Activated effector memory CD4-positive, alpha-beta T cell treated with anti-CD3 and anti-CD28 coated beads, Interleukin-2, amount 50 U/mL, for 16 hours (primary cell): ENCODE measurements around the gene WIPF3.

ENCODE experiments used
- DNase-seq: peaks from one replicate; pipeline ENCODE4 v3.0.0-alpha.2; 2020

The WIPF3 gene

DNA sequence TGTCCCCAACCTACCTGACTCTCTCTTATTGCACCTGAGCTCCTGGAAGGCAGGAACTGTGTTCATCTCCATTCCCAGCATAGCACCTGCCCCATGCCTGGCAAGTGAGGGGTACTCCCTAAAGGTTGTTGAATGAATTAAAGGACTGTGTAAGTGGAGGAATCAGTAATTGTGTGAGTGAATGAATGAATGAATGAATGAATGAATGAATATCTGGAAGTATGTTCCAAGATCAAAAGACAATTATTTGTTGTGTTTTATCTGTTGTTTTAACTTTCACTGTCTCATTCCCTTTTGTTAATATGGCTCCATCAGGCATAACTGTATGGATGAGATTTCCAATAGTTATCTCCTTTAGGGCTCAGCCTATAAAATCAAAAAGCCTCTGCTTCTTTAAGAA lies 4.0 kb downstream of the WIPF3 start:
- no peak for DNase-seq

DNA sequence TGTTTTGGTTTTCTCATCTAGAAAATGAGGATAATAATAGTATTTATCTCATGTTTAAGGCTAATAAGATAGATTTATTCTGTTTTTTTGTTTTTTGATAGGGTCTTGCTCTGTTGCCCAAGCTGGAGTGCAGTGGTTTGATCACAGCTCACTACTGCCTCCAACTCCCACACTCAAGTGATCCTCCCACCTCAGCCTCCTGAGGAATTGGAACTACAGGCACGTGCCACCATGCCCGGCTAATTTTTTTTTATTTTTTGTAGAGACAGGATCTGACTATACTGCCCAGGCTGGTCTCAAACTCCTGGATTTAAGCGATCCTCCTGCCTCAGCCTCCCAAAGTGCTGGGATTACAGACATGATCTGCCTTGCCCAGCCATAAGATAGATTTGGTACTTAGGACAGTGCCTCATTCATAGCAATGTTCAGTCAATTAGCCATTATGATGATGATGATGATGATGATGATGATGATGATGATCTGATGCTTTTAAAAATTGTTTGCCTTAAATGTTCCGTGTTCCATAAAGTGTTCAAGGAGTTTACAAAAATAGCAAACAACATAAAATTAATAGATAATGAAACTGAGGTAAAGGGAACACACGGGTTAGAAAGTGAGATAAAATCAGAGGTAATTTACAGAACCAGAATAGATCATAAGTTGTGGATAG lies 4.6 kb downstream of the WIPF3 start:
- DNase-seq = no peak

DNA sequence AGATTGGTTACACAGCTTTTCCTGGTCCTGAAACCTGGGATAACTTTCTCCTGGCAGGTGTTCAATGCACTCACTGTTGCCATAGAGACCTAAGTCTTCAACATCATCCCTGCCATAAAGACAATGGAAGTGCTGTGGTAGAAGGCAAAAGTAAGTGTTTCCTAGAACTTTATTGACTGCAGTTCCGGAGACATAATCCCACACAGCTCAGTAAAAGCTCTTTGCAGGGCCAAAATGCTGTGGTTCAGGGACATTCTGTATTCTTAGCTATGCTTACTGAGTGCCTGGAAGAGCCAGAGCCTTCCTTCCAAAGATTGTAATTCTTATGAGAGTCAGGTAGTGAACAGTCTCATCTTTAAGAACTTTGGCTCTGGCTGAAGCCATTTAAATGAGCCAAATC lies 5.3 kb downstream of the WIPF3 start:
- DNase-seq = no peak

DNA sequence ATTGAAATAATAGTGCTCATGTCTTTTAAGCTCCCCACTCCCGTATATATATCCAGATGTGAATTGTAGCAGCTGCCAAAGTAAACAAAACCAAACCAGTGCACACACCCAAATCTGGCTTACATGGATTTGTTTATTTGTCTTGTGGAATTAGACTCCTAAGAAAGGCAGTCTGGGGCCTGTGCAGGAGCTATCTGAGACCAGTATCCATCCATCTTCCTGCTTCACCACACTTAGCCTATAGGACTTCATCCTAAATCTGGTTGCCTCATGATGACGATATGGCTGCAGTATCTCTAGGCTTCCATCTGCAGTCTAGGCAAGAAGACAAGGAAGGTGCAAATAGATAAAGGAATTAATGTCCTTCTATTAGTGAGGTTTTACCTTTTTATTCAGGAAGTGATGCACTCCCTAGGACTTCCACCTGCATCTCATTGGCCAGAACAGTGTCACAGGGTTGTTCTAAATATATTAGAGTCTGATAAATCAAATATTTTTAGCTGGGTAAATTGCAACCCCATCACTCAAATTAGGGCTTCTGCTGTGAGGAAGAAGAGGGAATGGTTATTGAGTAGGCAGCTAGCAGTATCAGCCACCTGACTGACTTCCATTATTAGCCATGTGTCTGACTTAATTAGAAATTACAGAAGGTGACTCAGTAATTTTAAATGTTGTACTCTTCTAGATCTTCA lies 6.0 kb downstream of the WIPF3 start:
- no peak for DNase-seq

DNA sequence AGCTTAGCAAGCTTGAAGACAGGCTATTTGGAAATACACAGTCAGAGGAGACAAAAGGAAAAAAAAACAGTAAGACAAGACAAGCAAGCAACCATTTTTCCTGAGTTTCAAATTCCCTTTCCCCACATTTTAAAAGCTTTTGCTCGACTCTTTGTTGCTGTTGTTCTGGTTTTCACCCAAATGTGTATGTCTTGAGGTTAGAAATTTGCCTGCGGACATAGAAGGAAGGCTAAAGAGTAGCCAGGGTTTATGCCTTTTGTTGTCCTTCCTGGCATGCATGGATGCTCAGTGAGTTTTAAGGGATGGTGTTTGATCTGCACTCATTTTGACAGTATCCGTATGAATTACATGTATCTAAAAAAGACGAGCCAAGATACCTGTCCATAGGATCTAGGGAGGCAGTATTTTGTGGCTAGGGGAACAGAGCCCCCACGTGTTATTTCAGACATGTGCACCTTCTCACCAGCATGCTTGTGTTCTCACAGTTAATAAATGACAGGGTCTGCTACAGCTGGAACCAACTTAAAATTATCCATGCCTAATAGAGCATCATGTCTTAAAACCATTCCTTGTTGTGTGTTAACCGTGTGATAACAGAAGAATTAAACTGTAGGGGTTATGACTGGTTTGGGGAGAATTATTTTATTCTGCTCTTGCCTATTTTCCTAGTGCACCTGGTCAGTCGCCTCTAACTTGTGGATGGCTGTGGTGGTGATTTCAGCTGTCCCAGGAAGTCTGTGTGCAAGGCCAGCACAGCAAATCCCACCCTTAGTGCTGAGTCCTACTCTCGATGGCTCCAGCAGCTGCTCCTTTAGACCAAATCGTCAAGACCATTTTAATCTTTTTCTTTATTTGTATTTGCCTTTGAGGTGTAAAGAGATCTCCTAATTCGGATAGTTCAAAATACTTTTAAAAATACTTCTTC lies 9.1 kb downstream of the WIPF3 start:
- DNase-seq = no peak

DNA sequence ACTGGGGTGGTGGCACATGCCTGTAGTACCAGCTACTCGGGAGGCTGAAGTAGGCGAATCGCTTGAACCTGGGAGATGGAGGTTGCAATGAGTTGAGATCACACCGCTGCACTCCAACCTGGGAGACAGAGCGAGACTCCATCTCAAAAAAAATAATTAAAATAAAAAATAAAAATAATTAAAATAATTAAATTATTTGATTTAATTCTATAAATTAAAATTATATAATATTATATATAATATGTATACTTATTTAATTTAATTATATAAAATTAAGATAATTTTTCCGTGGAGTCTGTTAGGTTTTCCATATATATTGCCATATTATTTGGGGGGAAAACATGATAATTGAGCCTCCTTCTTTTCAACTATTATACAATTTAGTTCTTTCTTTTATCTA lies 12.0 kb downstream of the WIPF3 start:
- DNase-seq = no peak

DNA sequence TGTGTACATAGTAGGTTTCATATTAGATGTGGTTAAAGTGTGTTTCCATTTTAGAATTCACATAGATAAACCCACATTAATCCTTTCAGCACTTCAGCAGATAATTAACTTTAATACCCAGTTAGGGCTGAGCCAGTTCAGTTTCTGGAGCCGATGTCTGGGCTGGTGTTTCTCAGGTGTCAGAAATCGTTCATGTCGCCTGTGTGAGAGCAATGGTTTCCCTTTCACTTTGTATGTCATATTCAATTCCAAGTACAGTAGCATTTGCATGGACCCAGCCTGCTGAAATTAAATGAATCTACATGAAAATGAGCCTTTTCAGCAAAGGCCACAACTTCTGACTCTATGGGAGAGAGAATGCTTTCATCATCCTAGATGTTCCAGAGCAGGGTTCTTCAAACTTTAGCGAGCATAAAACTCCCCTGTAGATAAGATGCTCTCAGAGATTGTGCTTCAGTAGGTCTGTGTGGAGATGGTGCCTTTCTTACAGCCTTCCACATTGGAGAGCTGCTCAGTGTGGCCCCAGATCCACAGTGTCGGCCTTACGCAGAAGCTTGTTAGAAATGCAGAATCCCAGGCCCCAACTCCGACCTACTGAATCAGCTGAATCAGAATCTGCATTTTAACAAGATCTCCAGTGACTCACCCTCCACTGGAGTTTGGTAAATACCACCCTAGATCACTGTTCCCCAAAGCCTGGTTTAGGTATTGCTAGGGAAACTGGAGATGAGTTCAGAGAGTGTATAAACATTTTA lies 19.6 kb downstream of the WIPF3 start:
- no peak for DNase-seq

DNA sequence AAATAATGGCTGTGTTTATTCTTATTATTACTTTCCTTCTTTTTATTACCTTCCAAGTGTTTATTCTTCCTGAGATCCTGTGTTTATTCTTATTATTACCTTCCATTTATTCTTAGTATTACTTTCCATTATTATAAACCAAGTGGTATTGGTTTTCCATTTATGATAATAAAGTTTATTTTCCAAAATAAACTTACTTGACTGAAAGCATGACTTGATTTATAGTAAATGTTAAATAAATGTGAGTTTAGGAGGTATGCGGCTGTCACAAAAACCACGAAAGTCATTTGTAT lies 20.2 kb downstream of the WIPF3 start:
- DNase-seq = no peak

DNA sequence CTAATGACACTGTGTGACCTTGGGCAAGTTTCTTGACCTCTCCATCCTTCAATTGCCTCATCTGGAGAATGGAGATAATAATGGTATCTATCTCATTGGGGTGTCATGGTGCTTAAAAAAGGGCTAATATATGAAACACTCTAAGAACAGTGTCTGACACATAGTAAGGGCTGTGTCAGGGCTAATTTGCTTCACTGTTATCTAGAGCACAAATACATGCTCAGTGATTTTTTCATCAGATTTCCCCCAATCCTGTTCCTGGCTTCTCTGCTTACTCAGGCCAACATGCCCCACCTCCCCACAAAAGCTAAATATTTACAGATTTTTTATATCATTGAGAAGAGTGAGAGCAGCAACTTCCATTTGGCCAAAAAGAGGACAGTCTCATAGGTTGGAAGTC lies 20.6 kb downstream of the WIPF3 start:
- no peak for DNase-seq

DNA sequence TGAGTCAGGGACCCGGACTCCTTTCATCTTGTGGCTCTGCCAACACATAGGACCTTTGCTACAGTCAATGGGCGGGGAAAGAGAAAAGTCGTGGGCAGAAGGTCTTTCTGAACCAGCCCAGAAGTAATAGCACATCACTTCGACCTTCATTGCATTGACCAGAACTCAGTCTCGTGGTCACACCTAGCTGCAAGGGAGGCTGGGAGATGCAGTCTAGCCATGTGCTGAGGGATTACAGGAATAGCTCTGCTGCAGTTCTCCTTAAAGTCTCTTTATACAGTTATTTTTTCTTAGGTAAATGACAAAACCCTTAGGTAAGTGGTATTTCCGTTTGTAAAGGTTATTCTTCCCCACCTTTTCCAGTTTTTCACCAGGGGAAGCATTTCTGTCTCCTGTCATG lies 25.4 kb downstream of the WIPF3 start:
- no peak for DNase-seq

DNA sequence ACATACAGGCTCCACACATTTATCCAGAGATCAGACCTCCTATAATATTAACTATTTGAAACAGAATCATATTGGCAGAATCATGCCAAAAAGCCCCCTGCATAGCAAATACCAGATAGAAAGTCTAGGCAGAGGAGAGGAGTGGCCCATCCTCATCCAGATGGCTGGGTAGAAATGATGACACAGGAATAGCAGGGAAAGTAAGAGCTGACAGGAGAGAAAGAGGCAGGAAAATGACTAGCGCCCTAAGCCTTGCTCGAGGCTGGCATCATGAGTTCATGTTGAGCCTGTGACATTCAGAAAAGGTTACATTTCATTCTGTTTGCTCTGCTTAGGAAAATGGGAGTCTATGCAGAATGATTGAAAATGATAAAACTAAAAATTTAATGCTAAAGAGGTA lies 27.6 kb downstream of the WIPF3 start:
- no peak for DNase-seq

DNA sequence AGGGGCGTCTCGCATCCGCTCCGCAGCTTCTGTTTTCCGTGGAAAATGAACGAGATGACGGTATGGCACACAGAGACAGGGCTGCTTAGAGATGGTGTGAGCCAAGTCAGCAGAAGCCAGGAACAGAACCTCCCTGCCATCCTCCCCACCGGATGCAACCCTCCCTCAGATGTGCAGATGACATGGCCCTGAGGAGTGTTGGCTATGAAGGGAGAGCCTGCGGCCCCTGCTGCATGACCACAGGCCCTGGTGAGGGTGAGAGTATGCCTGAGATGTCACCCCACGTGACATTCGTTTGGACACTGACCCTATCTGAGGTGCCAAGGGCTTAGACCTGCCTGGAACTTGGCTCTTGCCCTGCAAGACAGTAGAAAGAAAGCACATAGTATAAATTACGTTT lies 29.4 kb downstream of the WIPF3 start:
- DNase-seq = no peak

DNA sequence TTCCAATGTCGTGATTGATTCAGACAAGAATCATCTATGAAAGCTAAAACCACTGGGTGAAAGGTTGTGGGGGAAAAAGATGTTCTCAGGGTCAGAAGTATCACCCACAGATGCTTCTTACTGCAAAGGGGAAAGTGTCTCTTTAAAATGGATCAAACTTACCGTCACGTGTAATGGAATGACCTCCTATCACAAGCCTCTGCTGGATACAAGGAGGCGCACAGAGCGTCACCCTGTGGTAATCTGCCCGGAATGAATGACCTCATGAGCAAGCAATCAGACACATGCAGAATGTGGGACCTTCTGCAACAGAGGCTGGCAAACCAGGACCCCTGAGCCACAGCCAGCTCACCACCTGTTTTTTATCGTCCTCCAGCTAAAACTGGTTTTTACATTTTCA lies 33.0 kb downstream of the WIPF3 start:
- DNase-seq = no peak

DNA sequence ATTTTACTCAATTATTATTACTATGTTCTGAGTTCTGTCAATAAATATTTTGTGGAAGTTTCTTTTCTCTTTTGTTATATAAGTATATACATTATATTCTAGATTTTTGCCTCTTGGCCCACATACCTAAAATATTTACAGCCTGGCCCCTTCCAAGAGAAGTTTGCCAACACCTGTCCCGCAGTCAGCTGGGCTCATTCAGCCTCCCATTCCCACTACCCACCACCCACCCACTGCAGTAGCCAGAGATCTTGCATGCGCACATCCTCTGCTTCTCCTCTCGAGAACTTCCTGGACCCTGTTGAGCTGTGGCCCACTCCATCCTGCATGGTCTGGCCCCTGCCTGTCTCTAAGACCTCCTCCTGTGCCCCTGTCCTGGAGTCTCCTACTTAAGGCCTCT lies 33.6 kb downstream of the WIPF3 start:
- DNase-seq = no peak

DNA sequence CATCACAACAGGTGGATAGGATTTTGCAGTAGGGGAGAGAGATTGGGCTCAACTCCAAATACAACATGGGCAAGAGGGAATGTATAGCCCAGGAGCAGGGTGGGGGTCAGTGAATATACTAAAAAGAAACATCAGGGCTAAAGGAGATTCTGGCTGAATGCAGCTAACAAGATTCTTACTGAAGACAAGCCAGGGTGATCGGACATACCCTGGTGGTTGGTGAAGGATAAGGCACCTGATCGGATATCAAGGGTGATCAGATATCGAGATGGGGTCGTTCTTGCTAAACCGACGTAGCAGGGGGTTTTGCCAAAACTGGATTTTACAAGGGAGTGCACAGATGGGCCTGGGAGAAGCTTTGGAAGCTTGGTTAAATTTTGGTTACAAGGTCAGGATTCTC lies 34.4 kb downstream of the WIPF3 start:
- DNase-seq = no peak

DNA sequence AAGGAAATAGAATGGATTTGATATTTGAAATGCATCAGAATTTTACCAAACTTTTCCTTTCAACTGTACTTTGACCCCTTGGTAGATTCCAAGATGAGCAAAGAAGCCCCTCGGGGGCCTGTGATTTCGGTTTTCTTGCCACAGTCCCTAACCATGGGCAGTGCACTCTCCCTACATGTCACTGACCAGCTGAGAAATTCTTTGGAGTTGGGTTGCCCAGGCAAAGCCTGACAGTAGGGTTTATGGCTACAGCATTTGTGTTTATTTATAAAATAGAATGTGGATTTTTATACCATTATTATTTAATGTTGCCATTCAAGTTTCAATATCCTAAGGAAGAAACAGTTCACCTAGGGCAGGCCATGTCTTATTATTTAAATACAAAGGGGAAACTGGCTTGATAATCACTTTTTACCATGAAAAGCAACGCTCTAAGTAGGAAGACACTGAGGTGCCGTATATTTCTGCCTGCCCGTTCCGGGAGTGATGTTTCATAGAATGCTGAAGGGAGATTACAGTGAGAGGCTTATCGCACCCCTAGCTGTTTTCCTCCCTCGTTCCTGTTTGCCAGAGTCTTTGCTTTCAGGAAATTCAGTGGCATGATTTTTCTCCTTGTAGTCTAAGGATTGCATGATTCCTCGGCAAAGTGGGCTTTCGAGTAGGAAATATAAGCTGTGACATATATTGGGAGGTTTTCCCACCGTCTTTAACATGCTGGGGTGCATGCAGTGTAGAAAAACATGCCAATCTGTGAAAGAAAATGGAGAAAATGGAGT lies 35.8 kb downstream of the WIPF3 start:
- no peak for DNase-seq

DNA sequence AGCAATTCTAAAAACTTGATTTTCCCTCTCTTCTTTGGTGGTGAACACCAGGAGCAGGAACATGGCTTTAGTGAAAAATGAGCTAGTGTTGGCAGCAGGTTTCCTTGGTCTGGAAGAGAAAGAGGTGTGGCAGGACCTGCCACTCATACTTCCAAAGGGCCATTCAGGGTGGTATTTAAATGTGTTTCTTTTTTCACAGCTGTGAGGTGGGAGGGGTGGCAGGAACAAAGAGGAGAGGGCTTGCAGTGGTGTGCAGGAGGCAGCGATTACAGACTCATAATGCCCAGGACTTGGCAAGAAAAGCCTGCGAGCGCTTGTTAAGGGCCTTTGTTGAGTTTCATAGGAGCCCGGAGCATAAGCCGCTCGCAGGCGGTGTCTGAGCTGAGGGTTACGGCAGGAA lies 36.8 kb downstream of the WIPF3 start:
- DNase-seq = no peak

DNA sequence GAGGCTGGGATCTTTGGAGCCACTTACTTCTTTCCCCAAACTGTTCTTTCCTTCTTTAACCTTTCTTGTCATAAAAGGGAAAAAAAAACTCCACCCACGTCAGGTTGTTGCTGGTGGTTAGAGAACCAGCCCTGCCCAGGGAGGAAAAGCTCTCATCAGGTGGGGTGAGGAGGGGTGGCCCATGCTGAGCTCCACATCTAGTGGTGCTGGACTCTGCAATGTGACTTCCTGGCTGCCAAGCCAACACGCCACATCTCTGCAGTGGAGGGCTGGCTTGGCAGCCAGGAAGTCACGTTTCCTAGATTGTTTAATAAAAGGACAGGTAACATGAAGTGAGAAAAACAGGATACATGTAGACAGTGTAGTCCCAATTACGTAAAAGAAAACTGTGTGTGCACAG lies 37.4 kb downstream of the WIPF3 start:
- no peak for DNase-seq

DNA sequence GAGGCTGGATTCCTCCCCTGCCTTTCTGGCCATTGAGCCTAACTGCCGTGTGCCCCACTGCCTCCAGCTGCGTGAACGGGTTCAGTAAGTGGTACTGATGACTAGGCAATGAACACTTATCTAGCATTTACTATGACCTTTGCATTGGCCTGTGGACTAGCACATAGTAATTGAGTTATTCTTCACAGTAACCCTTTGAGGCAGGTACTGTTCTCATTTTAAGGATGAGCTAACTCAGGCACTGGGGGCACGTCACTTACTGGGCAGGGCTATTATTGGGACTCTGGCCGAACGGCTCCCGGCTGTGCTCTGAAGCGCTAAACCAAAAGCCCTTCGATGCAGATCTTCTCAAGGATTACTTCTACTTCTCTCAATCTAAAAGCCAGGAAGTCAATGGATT lies 38.3 kb downstream of the WIPF3 start:
- no peak for DNase-seq

DNA sequence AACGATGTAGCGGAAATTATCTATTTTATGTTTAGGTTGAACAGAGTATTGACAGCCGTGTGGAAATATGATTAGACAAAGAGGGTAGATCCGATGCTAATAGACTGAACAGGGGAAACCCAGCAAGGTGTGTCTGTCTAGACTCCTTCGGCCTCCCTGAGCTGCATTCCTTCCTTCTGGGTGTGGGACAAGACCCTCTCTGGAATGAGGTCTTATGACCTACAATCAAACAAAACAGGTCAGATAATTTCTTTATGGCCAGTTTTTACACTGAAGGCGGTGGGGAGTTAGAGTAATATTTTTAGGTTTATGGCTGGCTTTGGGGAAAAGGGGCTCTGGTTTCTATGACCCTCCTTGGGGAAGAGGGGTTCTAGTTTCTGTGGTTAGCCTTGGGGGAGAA lies 41.2 kb downstream of the WIPF3 start:
- no peak for DNase-seq

DNA sequence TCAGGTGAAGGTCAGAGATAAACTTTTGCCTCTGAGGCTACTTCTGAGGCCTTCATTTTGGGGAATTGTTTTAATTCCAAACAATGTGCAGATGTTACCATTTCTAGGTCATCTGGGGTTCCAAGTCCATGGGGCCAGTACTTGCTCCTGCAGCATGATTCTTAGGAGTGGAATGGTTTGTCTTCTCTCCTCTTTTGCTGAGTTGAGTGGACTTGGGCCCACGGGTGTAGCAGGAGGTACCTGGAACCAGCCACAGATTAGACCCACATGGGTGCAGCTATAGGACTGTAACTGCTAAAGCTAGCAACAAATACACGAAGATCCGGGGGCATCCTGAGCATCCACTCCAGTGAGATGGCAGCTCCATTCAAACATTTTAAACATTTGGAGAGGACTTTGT lies 41.6 kb downstream of the WIPF3 start:
- DNase-seq = no peak

DNA sequence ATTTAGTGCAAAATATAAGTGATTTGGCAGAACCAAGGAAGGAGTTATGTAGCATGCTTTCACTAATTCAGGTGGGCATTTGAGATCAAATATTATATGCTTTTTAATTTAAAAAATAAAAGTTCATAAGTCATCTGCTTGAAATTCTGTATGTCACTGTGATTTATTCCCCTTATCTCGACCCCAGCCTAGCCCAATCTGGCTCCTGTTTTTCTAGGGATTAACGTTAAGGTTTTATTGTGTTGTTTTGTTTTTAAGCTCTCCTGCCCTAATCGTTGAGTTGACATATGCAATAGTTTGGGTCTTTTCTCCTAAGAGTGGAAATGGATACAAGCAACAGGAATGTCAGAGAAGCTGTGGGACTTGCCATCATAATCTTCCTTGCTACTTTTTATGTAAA lies 42.6 kb downstream of the WIPF3 start:
- DNase-seq = no peak

DNA sequence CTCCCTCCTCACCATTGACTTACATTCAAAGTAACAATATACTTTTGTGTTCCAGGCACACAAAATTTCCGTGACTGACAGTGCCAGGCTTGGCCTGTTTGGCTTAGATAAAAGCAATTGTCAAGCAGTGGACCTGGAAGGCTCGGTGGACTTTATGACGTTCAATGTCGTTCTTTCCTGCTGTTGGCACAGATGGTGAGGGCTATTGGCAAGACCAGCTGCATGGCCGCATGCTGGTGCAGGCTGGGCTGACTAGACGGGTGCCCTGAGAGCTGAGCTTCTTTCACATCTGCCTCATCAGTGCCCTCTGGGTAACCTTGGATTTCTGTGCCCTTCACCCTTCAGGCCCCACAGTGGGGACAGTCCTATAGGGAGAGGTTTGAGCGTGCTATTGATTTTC lies 45.2 kb downstream of the WIPF3 start:
- no peak for DNase-seq
